Naive B cell (primary cell): ENCODE measurements around the gene PALLD. TPM values are rescaled to one million over a fixed set of nuclear protein-coding genes. Genes with fewer than 3 reads are reported as not detected.
A peak's percentile ranks its signal among the peaks of the same experiment; 100 is the strongest.
"Not testable (repeated sequence)": the region's sequence is repeated elsewhere in the genome, so short reads cannot be mapped to it uniquely, and the experiment has no call there.

Experiments
- ATAC-seq, 2 donors: fragments of 150-1000 bp; cut with Tn5 transposase; 2 replicates each; pipeline ENCODE4 v1.10.0; 2021; ENCODE audit warnings: low read depth in 2 of 2, mild to moderate bottlenecking in 2 of 2, moderate library complexity in 2 of 2
- DNase-seq: peaks from one replicate; pipeline ENCODE4 v3.0.0; 2022
- H3K27ac Mint-ChIP-seq, 6 donors: one replicate each; pipeline ENCODE4 v1.8.0; 2020 to 2022; ENCODE audit warnings: mild to moderate bottlenecking in 6 of 6, mixed read lengths in 6 of 6, moderate library complexity in 5 of 6, inconsistent platforms in 2 of 6
- H3K27me3 Mint-ChIP-seq, 3 donors: one replicate each; pipeline ENCODE4 v1.8.0; 2021 to 2022; ENCODE audit warnings: mixed read lengths in 3 of 3, mild to moderate bottlenecking in 1 of 3
- H3K36me3 Mint-ChIP-seq, 2 donors: one replicate each; pipeline ENCODE4 v1.8.0; 2020 to 2022; ENCODE audit warnings: mixed read lengths in 2 of 2, inconsistent platforms in 1 of 2, mild to moderate bottlenecking in 1 of 2
- H3K4me1 Mint-ChIP-seq, 3 donors: one replicate each; pipeline ENCODE4 v1.8.0; 2020 to 2022; ENCODE audit warnings: mixed read lengths in 3 of 3, inconsistent platforms in 1 of 3, mild to moderate bottlenecking in 1 of 3, moderate library complexity in 1 of 3
- H3K4me3 Mint-ChIP-seq, 8 donors: one replicate each; pipeline ENCODE4 v1.8.0; 2020 to 2022; ENCODE audit warnings: mild to moderate bottlenecking in 8 of 8, mixed read lengths in 8 of 8, moderate library complexity in 8 of 8, inconsistent platforms in 2 of 8
- H3K9me3 Mint-ChIP-seq, 7 donors: one replicate each; pipeline ENCODE4 v1.8.0; 2020 to 2022; ENCODE audit warnings: mixed read lengths in 7 of 7, mild to moderate bottlenecking in 5 of 7, inconsistent platforms in 2 of 7, moderate library complexity in 1 of 7
- polyA plus RNA-seq, 6 donors: library from polyadenylated mRNA; unstranded; fragments of 300-500 nt; fragmentation: Illumina TruSeq; gene quantifications; one replicate each; pipeline ENCODE4 v1.2.3, GENCODE V29; 2021; ENCODE audit warnings: low read depth in 6 of 6

PALLD gene
- polyA plus RNA-seq, 6 donors from 2014 or later = 0.58 to 0.83 (median 0.78) TPM; not detected in 2

GRCh38 chr4:168688584-168688983 lies 191.7 kb downstream of the PALLD start:
- Mint-ChIP-seq H3K4me3 (no peak overlapping the region), H3K27me3 (peaks cover 0 to 11% (median 9%) of the 10 kb centered on the region in 3 donors), H3K4me1 (no peaks in the 10 kb centered on the region), H3K27ac (no peak overlapping the region), H3K9me3 (peaks cover 0 to 1% (median 0%) of the 10 kb centered on the region in 7 donors), H3K36me3 (no peaks in the 10 kb centered on the region)
- ATAC-seq = no peak
- DNase-seq = no peak

- Mint-ChIP-seq H3K9me3 (peaks cover 0 to 1% (median 0%) of the 10 kb centered on the region in 7 donors), H3K4me1 (no peaks in the 10 kb centered on the region), H3K36me3 (no peaks in the 10 kb centered on the region), H3K4me3 (no peak overlapping the region), H3K27me3 (peaks cover 0 to 14% (median 11%) of the 10 kb centered on the region in 3 donors), H3K27ac (peak overlapping the region in 2 of 6 donors; percentile 4 to 73)
- DNase-seq (no peak), ATAC-seq (no peak)
These were observed 192.9 kb downstream of the PALLD start for GRCh38 chr4:168689791-168690190.

GRCh38 chr4:168690199-168690598 lies 193.3 kb downstream of the PALLD start:
- Mint-ChIP-seq H3K4me3 (no peak overlapping the region), H3K4me1 (no peaks in the 10 kb centered on the region), H3K27me3 (peaks cover 0 to 17% (median 11%) of the 10 kb centered on the region in 3 donors), H3K36me3 (no peaks in the 10 kb centered on the region), H3K27ac (no peak overlapping the region), H3K9me3 (peaks cover 0 to 1% (median 0%) of the 10 kb centered on the region in 7 donors)
- ATAC-seq (no peak), DNase-seq (no peak)

- Mint-ChIP-seq H3K4me3 (no peak overlapping the region), H3K36me3 (no peaks in the 10 kb centered on the region), H3K4me1 (no peaks in the 10 kb centered on the region), H3K27ac (no peak overlapping the region), H3K27me3 (peaks cover 0 to 18% (median 6%) of the 10 kb centered on the region in 3 donors), H3K9me3 (no peaks in the 10 kb centered on the region)
- ATAC-seq (no peak), DNase-seq (no peak)
These were observed 194.9 kb downstream of the PALLD start for GRCh38 chr4:168691631-168692369.

GRCh38 chr4:168693750-168694490 lies 197.1 kb downstream of the PALLD start:
- Mint-ChIP-seq H3K4me1 (no peaks in the 10 kb centered on the region), H3K4me3 (no peak overlapping the region), H3K27me3 (peaks cover 5 to 30% (median 6%) of the 10 kb centered on the region in 3 donors), H3K9me3 (no peaks in the 10 kb centered on the region), H3K36me3 (no peaks in the 10 kb centered on the region), H3K27ac (peak overlapping the region in 2 of 6 donors; percentile 4 to 71)
- ATAC-seq (no peak), DNase-seq (no peak)

- H3K9me3 Mint-ChIP-seq = no peaks in the 10 kb centered on the region
- no peaks in the 10 kb centered on the region for H3K4me1 Mint-ChIP-seq
- no peak overlapping the region for H3K27ac Mint-ChIP-seq
- H3K4me3 Mint-ChIP-seq = no peak overlapping the region
- H3K36me3 Mint-ChIP-seq = no peaks in the 10 kb centered on the region
- peaks cover 5 to 30% (median 6%) of the 10 kb centered on the region in 3 donors for H3K27me3 Mint-ChIP-seq
- no peak for DNase-seq
- no peak for ATAC-seq
These were observed 197.8 kb downstream of the PALLD start for GRCh38 chr4:168694667-168695066.

GRCh38 chr4:168695288-168695687 lies 198.4 kb downstream of the PALLD start:
- Mint-ChIP-seq H3K36me3 (no peaks in the 10 kb centered on the region), H3K4me1 (no peaks in the 10 kb centered on the region), H3K27ac (no peak overlapping the region), H3K9me3 (no peaks in the 10 kb centered on the region), H3K4me3 (no peak overlapping the region), H3K27me3 (peaks cover 5 to 30% (median 6%) of the 10 kb centered on the region in 3 donors)
- ATAC-seq (no peak), DNase-seq (no peak)

GRCh38 chr4:168696280-168696679 lies 199.4 kb downstream of the PALLD start:
- ATAC-seq = no peak
- H3K27ac Mint-ChIP-seq = no peak overlapping the region

GRCh38 chr4:168696826-168697225 lies 200.0 kb downstream of the PALLD start:
- no peak for DNase-seq
- peaks cover 5 to 30% (median 6%) of the 10 kb centered on the region in 3 donors for H3K27me3 Mint-ChIP-seq
- no peak for ATAC-seq
- H3K4me3 Mint-ChIP-seq = no peak overlapping the region
- H3K36me3 Mint-ChIP-seq = no peaks in the 10 kb centered on the region
- H3K4me1 Mint-ChIP-seq = no peaks in the 10 kb centered on the region
- H3K9me3 Mint-ChIP-seq = no peaks in the 10 kb centered on the region
- H3K27ac Mint-ChIP-seq = no peak overlapping the region

More at GRCh38 chr4:168696280-168696679, 199.4 kb downstream of the PALLD start:
- DNase-seq = no peak
- H3K9me3 Mint-ChIP-seq = no peaks in the 10 kb centered on the region
- H3K4me3 Mint-ChIP-seq = no peak overlapping the region
- peaks cover 5 to 30% (median 6%) of the 10 kb centered on the region in 3 donors for H3K27me3 Mint-ChIP-seq
- H3K36me3 Mint-ChIP-seq = no peaks in the 10 kb centered on the region
- H3K4me1 Mint-ChIP-seq = no peaks in the 10 kb centered on the region

GRCh38 chr4:168699224-168699878 lies 202.5 kb downstream of the PALLD start:
- Mint-ChIP-seq H3K27ac (no peak overlapping the region), H3K36me3 (no peaks in the 10 kb centered on the region), H3K27me3 (peaks cover 0 to 20% (median 5%) of the 10 kb centered on the region in 3 donors), H3K4me3 (no peak overlapping the region), H3K4me1 (no peaks in the 10 kb centered on the region), H3K9me3 (no peaks in the 10 kb centered on the region)
- no peak for ATAC-seq
- no peak for DNase-seq

- Mint-ChIP-seq H3K36me3 (no peaks in the 10 kb centered on the region), H3K27ac (no peak overlapping the region)
- ATAC-seq = no peak
These were observed 204.2 kb downstream of the PALLD start for GRCh38 chr4:168701061-168701460.

GRCh38 chr4:168702581-168703087 lies 205.8 kb downstream of the PALLD start:
- H3K36me3 Mint-ChIP-seq, ATAC-seq, H3K4me3 Mint-ChIP-seq, H3K9me3 Mint-ChIP-seq, DNase-seq, H3K27ac Mint-ChIP-seq, H3K27me3 Mint-ChIP-seq, H3K4me1 Mint-ChIP-seq: not testable (repeated sequence)

More at GRCh38 chr4:168701061-168701460, 204.2 kb downstream of the PALLD start:
- H3K27me3 Mint-ChIP-seq = peaks cover 0 to 13% (median 5%) of the 10 kb centered on the region in 3 donors
- H3K4me1 Mint-ChIP-seq = no peaks in the 10 kb centered on the region
- no peaks in the 10 kb centered on the region for H3K9me3 Mint-ChIP-seq
- H3K4me3 Mint-ChIP-seq = no peak overlapping the region
- no peak for DNase-seq

GRCh38 chr4:168705121-168705520 lies 208.3 kb downstream of the PALLD start:
- H3K27ac Mint-ChIP-seq = no peak overlapping the region
- no peaks in the 10 kb centered on the region for H3K36me3 Mint-ChIP-seq
- ATAC-seq (no peak), DNase-seq (no peak)
- H3K4me3 Mint-ChIP-seq = no peak overlapping the region
- H3K27me3 Mint-ChIP-seq = no peaks in the 10 kb centered on the region
- no peaks in the 10 kb centered on the region for H3K9me3 Mint-ChIP-seq
- H3K4me1 Mint-ChIP-seq = no peaks in the 10 kb centered on the region
